Fibroblast of peridontal ligament (primary cell): ENCODE data around the gene DNAJB6.

ENCODE experiments used
- DNase-seq: peaks from one replicate; pipeline ENCODE4 v3.0.0-alpha.2; 2010; ENCODE audit errors: extremely low read depth

Gene DNAJB6

GRCh38 chr7:157336383-157337315 lies at the start of gene DNAJB6:
Gene DNAJB6 (plus strand): TSS chr7:157337004. CDS start chr7:157358573, 21,569 bp downstream.
- DNase-seq: peak; percentile 89

- DNase-seq: no peak
Observed at GRCh38 chr7:157291404-157292080, 45.3 kb upstream of the DNAJB6 start.

GRCh38 chr7:157292258-157292657 lies 44.5 kb upstream of the DNAJB6 start:
- DNase-seq: no peak

- no peak for DNase-seq
Observed at GRCh38 chr7:157292770-157293412, 43.9 kb upstream of the DNAJB6 start.

- no peak for DNase-seq
Observed at GRCh38 chr7:157293413-157293788, 43.4 kb upstream of the DNAJB6 start.

GRCh38 chr7:157294773-157295172 lies 42.0 kb upstream of the DNAJB6 start:
- DNase-seq: no peak

GRCh38 chr7:157295338-157295737 lies 41.5 kb upstream of the DNAJB6 start:
- no peak for DNase-seq

- DNase-seq: no peak
Observed at GRCh38 chr7:157297185-157297584, 39.6 kb upstream of the DNAJB6 start.

- no peak for DNase-seq
Observed at GRCh38 chr7:157299317-157299612, 37.5 kb upstream of the DNAJB6 start.

- DNase-seq: no peak
Observed at GRCh38 chr7:157299613-157300368, 37.0 kb upstream of the DNAJB6 start.

GRCh38 chr7:157300369-157300825 lies 36.4 kb upstream of the DNAJB6 start:
- DNase-seq: no peak

- DNase-seq: no peak
Observed at GRCh38 chr7:157301610-157302120, 35.1 kb upstream of the DNAJB6 start.

GRCh38 chr7:157306846-157307838 lies 29.7 kb upstream of the DNAJB6 start:
- no peak for DNase-seq

GRCh38 chr7:157309988-157310668 lies 26.7 kb upstream of the DNAJB6 start:
- DNase-seq: peak; percentile 90

- no peak for DNase-seq
Observed at GRCh38 chr7:157310676-157311185, 26.1 kb upstream of the DNAJB6 start.

- no peak for DNase-seq
Observed at GRCh38 chr7:157312941-157313340, 23.9 kb upstream of the DNAJB6 start.

GRCh38 chr7:157313645-157314044 lies 23.2 kb upstream of the DNAJB6 start:
- no peak for DNase-seq

GRCh38 chr7:157318015-157318706 lies 18.6 kb upstream of the DNAJB6 start:
- no peak for DNase-seq

GRCh38 chr7:157320608-157320980 lies 16.2 kb upstream of the DNAJB6 start:
- peak; percentile 69 for DNase-seq
